ENCODE measurements around the gene EVA1C. TPM values are rescaled to one million over a fixed set of nuclear protein-coding genes. Genes with fewer than 3 reads are reported as not detected.
"Not testable (repeated sequence)": the region's sequence is repeated elsewhere in the genome, so short reads cannot be mapped to it uniquely, and the experiment has no call there.

Gene EVA1C
- total RNA-seq, 2 experiments from 2014 or later = 11.1 to 12.7 TPM

DNA sequence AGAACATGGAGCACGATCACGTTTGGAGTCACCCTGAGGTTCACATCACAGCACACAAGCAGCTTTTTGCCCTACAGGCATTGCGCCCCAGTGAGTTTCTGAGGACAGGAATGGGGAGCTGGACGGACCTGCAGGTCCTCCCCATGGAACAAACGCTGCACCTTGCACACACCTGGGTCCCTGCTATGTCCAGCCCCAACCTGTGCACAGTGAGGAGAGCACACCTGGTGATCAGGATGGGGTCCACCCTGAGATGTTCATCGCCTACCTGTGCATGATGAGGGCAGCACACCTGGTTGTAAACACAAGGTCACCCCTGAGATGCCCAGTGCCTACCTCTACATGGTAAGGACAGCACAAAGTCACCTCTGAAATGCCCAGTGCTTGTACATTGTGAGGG lies 126.9 kb downstream of the EVA1C start:
- H3K4me3 Mint-ChIP-seq = no peak overlapping the region
- no peak overlapping the region for H3K27ac Mint-ChIP-seq
- H3K4me1 Mint-ChIP-seq (ENCODE audit: low read depth) = peaks cover 23% of the 10 kb centered on the region
- no peaks in the 10 kb centered on the region for H3K36me3 Mint-ChIP-seq (ENCODE audit: low read depth)
- POLR2A ChIA-PET = interaction anchor here (2.2 to 2.4 kb wide), 2 partner anchors 30 to 127 kb away, joined by 8 to 10 read pairs; partner anchors contain the start of gene EVA1C
- H3K36me3 ChIP-seq (ENCODE audit: insufficient read depth, low read length) = no peaks in the 10 kb centered on the region
- H3K27me3 Mint-ChIP-seq = no peaks in the 10 kb centered on the region
- TF ChIP-seq, protein P1, sequence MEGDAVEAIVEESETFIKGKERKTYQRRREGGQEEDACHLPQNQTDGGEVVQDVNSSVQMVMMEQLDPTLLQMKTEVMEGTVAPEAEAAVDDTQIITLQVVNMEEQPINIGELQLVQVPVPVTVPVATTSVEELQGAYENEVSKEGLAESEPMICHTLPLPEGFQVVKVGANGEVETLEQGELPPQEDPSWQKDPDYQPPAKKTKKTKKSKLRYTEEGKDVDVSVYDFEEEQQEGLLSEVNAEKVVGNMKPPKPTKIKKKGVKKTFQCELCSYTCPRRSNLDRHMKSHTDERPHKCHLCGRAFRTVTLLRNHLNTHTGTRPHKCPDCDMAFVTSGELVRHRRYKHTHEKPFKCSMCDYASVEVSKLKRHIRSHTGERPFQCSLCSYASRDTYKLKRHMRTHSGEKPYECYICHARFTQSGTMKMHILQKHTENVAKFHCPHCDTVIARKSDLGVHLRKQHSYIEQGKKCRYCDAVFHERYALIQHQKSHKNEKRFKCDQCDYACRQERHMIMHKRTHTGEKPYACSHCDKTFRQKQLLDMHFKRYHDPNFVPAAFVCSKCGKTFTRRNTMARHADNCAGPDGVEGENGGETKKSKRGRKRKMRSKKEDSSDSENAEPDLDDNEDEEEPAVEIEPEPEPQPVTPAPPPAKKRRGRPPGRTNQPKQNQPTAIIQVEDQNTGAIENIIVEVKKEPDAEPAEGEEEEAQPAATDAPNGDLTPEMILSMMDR (IDR thresholded peaks at IDR 0.05) = no peak
- ATAC-seq (ENCODE audit: poor library complexity) (no peak), DNase-seq (no peak)
- CTCF ChIA-PET = no interaction called here
- no peaks in the 10 kb centered on the region for H3K9me3 Mint-ChIP-seq
- intact Hi-C loops (cut with DNase I, micrococcal nuclease) = no loop called here
- H3K9me3 ChIP-seq (ENCODE audit: control insufficient read depth in 1 of 2, insufficient read depth in 1 of 2, low read length in 2 of 2) = no peaks in the 10 kb centered on the region
- no peak overlapping the region for H3K4me3 ChIP-seq (ENCODE audit: low read length)
- no peak overlapping the region for H3K27ac ChIP-seq (ENCODE audit: low read depth in 1 of 2, low read length in 2 of 2)
- no peaks in the 10 kb centered on the region for H3K27me3 ChIP-seq (ENCODE audit: control insufficient read depth in 1 of 2, insufficient read depth in 2 of 2, low read length in 2 of 2)
- H3K4me1 ChIP-seq (ENCODE audit: insufficient read depth, low read length) = peaks cover 8% of the 10 kb centered on the region

DNA sequence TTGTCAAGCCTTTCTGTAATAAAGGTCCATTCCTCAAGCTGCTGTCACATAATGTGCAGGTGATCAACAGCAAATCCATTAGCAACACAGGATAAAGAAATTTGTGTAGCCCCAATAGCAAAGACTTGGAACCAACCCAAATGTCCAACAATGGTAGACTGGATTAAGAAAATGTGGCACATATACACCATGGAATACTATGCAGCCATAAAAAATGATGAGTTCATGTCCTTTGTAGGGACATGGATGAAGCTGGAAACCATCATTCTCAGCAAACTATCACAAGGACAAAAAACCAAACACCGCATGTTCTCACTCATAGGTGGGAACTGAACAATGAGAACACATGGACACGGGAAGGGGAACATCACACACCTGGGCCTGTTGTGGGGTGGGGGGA lies 130.6 kb downstream of the EVA1C start:
- H3K9me3 ChIP-seq (ENCODE audit: control insufficient read depth in 1 of 2, insufficient read depth in 1 of 2, low read length in 2 of 2); H3K27ac ChIP-seq (ENCODE audit: low read depth in 1 of 2, low read length in 2 of 2); H3K36me3 Mint-ChIP-seq (ENCODE audit: low read depth); H3K4me3 ChIP-seq (ENCODE audit: low read length); H3K9me3 Mint-ChIP-seq; H3K4me3 Mint-ChIP-seq; intact Hi-C loops (cut with DNase I, micrococcal nuclease); H3K4me1 ChIP-seq (ENCODE audit: insufficient read depth, low read length); DNase-seq; H3K27ac Mint-ChIP-seq; H3K36me3 ChIP-seq (ENCODE audit: insufficient read depth, low read length); POLR2A ChIA-PET; H3K27me3 ChIP-seq (ENCODE audit: control insufficient read depth in 1 of 2, insufficient read depth in 2 of 2, low read length in 2 of 2); ATAC-seq (ENCODE audit: poor library complexity); H3K27me3 Mint-ChIP-seq: not testable (repeated sequence)
- CTCF ChIA-PET = interaction anchor here (1.1 kb wide), 1 partner anchor 58 kb away, joined by 3 read pairs; no protein-coding TSS in a partner anchor
- peaks cover 11% of the 10 kb centered on the region for H3K4me1 Mint-ChIP-seq (ENCODE audit: low read depth)

DNA sequence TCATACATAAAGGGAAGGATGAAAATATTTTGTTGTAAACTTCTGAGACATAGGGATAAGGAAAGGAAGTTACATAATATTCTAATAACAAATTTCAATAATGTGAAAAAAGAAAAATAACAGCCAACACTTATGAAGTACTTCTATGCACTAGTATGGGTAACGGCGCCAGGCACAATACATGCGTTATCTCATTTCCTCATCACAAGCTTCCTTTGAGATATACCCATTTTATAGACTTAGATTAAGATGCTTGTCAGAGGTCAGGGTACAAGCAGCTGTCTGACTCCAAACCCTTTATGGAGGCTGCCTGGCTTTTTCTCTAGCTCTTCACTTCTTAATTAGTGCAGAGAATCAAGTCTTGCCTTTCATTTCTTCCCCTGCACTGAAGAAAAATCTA lies 131.5 kb downstream of the EVA1C start:
- Mint-ChIP-seq H3K9me3 (no peaks in the 10 kb centered on the region), H3K36me3 (ENCODE audit: low read depth) (no peaks in the 10 kb centered on the region), H3K4me3 (no peak overlapping the region), H3K27ac (no peak overlapping the region), H3K4me1 (ENCODE audit: low read depth) (peaks cover 3% of the 10 kb centered on the region), H3K27me3 (no peaks in the 10 kb centered on the region)
- Histone ChIP-seq H3K4me1 (ENCODE audit: insufficient read depth, low read length) (no peaks in the 10 kb centered on the region), H3K4me3 (ENCODE audit: low read length) (no peak overlapping the region), H3K36me3 (ENCODE audit: insufficient read depth, low read length) (no peaks in the 10 kb centered on the region), H3K27me3 (ENCODE audit: control insufficient read depth in 1 of 2, insufficient read depth in 2 of 2, low read length in 2 of 2) (no peaks in the 10 kb centered on the region), H3K27ac (ENCODE audit: low read depth in 1 of 2, low read length in 2 of 2) (no peak overlapping the region), H3K9me3 (ENCODE audit: control insufficient read depth in 1 of 2, insufficient read depth in 1 of 2, low read length in 2 of 2) (no peaks in the 10 kb centered on the region)
- intact Hi-C loops (cut with DNase I, micrococcal nuclease) = no loop called here
- ChIA-PET CTCF (no interaction called here), POLR2A (no interaction called here)
- TF ChIP-seq, protein P1 (IDR thresholded peaks at IDR 0.05) = no peak
- DNase-seq = no peak
- ATAC-seq (ENCODE audit: poor library complexity) = no peak

DNA sequence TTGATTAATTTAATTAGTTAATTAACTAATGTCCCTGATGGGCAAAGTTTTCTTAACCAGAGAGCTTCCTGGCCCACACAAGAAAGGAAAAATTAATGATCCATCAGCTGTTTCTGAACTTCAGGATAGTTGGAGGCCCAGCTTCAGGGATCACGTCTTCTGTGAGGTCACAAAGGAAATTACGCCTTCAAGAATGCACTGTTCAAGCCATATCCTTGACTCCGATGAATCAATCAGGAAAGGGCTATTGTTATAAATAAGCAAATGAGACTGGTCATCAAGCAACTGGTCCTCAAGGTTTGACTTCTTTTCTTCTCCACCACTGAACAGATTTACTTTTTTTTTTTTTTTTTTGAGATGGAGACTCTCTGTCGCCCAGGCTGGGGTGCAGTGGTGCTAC lies 132.2 kb downstream of the EVA1C start:
- ChIA-PET POLR2A (interaction anchor here (0.6 kb wide), 1 partner anchor 769 kb away, joined by 3 read pairs; no protein-coding TSS in a partner anchor), CTCF (no interaction called here)
- DNase-seq (no peak), ATAC-seq (ENCODE audit: poor library complexity) (no peak)
- no peaks in the 10 kb centered on the region for H3K4me1 Mint-ChIP-seq (ENCODE audit: low read depth)
- Histone ChIP-seq H3K4me1 (ENCODE audit: insufficient read depth, low read length) (no peaks in the 10 kb centered on the region), H3K27me3 (ENCODE audit: control insufficient read depth in 1 of 2, insufficient read depth in 2 of 2, low read length in 2 of 2) (no peaks in the 10 kb centered on the region), H3K27ac (ENCODE audit: low read depth in 1 of 2, low read length in 2 of 2) (no peak overlapping the region), H3K36me3 (ENCODE audit: insufficient read depth, low read length) (no peaks in the 10 kb centered on the region), H3K9me3 (ENCODE audit: control insufficient read depth in 1 of 2, insufficient read depth in 1 of 2, low read length in 2 of 2) (no peaks in the 10 kb centered on the region), H3K4me3 (ENCODE audit: low read length) (no peak overlapping the region)
- no peaks in the 10 kb centered on the region for H3K27me3 Mint-ChIP-seq
- no peak overlapping the region for H3K4me3 Mint-ChIP-seq
- TF ChIP-seq, protein P1 (IDR thresholded peaks at IDR 0.05) = no peak
- intact Hi-C loops (cut with DNase I, micrococcal nuclease) = no loop called here
- no peaks in the 10 kb centered on the region for H3K36me3 Mint-ChIP-seq (ENCODE audit: low read depth)
- no peaks in the 10 kb centered on the region for H3K9me3 Mint-ChIP-seq
- no peak overlapping the region for H3K27ac Mint-ChIP-seq
